CD4-positive, alpha-beta T cell (primary cell): Measurements from ENCODE around the gene DCAF4L1. TPM values are rescaled to one million over a fixed set of nuclear protein-coding genes. Genes with fewer than 3 reads are reported as not detected.

Experiments
- ATAC-seq: fragments of 200-7000 bp; cut with Tn5 transposase; one replicate; pipeline ENCODE4 v1.10.0; 2022; ENCODE audit warnings: mild to moderate bottlenecking; ENCODE audit not compliant: poor library complexity
- CTCF ChIA-PET: fragments of 350-600 bp; sonication (Branson Sonifier 250); formaldehyde crosslinking; loops from one replicate; lab custom pipeline; 2021; ENCODE audit warnings: antibody characterized with exemption, inconsistent platforms; lab: Charles Lee
- POLR2A ChIA-PET: fragments of 350-600 bp; sonication (Branson Sonifier 250); formaldehyde crosslinking; loops from one replicate; lab custom pipeline; 2021; ENCODE audit warnings: antibody characterized with exemption, inconsistent platforms; lab: Charles Lee
- DNase-seq, 14 experiments: peaks; one replicate each; pipeline ENCODE4 v3.0.0-alpha.2; 2013 to 2020; ENCODE audit warnings: mixed read lengths in 2 of 14
- H3K27ac ChIP-seq, 2 donors: one replicate each; pipeline versions ENCODE4 v1.5.1 to v1.7.0; 2013; ENCODE audit warnings: low read length in 2 of 2, low read depth in 1 of 2, mild to moderate bottlenecking in 1 of 2
- H3K27me3 ChIP-seq, 2 experiments: 1 replicate in 1 of 2; 2 replicates in 1 of 2; pipeline versions ENCODE4 v1.6.1 to v1.7.0; 2013; ENCODE audit warnings: low read length in 2 of 2, control low read depth in 1 of 2, mild to moderate bottlenecking in 1 of 2, moderate library complexity in 1 of 2; ENCODE audit not compliant: insufficient read depth in 2 of 2, control insufficient read depth in 1 of 2
- H3K36me3 ChIP-seq: one replicate; pipeline ENCODE4 v1.6.1; 2013; ENCODE audit warnings: low read length, control low read depth; ENCODE audit not compliant: insufficient read depth
- H3K4me1 ChIP-seq: one replicate; pipeline ENCODE4 v1.6.1; 2013; ENCODE audit warnings: low read length, control low read depth; ENCODE audit not compliant: insufficient read depth
- H3K4me3 ChIP-seq: one replicate; pipeline ENCODE4 v1.5.1; 2013; ENCODE audit warnings: mild to moderate bottlenecking, low read length, moderate library complexity
- H3K9me3 ChIP-seq, 2 experiments: 1 replicate in 1 of 2; 2 replicates in 1 of 2; pipeline versions ENCODE4 v1.6.1 to v1.7.0; 2013; ENCODE audit warnings: low read length in 2 of 2, mild to moderate bottlenecking in 2 of 2, control low read depth in 1 of 2, moderate library complexity in 1 of 2; ENCODE audit not compliant: control insufficient read depth in 1 of 2, insufficient read depth in 1 of 2
- H3K27ac Mint-ChIP-seq: one replicate; pipeline ENCODE4 v1.8.0; 2020; ENCODE audit warnings: mixed read lengths
- H3K27me3 Mint-ChIP-seq: one replicate; pipeline ENCODE4 v1.8.0; 2021; ENCODE audit warnings: mixed read lengths
- H3K36me3 Mint-ChIP-seq: one replicate; pipeline ENCODE4 v1.8.0; 2021; ENCODE audit warnings: low read depth, mixed read lengths
- H3K4me1 Mint-ChIP-seq: one replicate; pipeline ENCODE4 v1.8.0; 2021; ENCODE audit warnings: low read depth, mixed read lengths
- H3K4me3 Mint-ChIP-seq: one replicate; pipeline ENCODE4 v1.8.0; 2020; ENCODE audit warnings: mild to moderate bottlenecking, mixed read lengths
- H3K9me3 Mint-ChIP-seq: one replicate; pipeline ENCODE4 v1.8.0; 2020; ENCODE audit warnings: mixed read lengths
- intact Hi-C, 2 experiments: fragments of 100-400 bp; cut with DNase I in 1 of 2; cut with micrococcal nuclease in 1 of 2; formaldehyde crosslinking; loops; one replicate each; pipeline versions ENCODE4 v1.15.1 to v1.9.0; 2023 to 2025; cut with DNase I, micrococcal nuclease
- total RNA-seq, 174 experiments: library from RNA in 2 of 174; stranded (reverse) in 2 of 174; gene quantifications; one replicate each; pipeline ENCODE4 v1.2.3 and lab custom pipeline; 2021 to 2026
- TF ChIP-seq, protein P1 (sequence below): fragments of 200-600 bp; IDR thresholded peaks from one replicate; pipeline ENCODE4 v1.8.0; 2022; ENCODE audit warnings: antibody characterized with exemption, mild to moderate bottlenecking

DCAF4L1 gene
- total RNA-seq, 2 experiments from 2014 or later: 0.19 to 0.22 TPM

DNA sequence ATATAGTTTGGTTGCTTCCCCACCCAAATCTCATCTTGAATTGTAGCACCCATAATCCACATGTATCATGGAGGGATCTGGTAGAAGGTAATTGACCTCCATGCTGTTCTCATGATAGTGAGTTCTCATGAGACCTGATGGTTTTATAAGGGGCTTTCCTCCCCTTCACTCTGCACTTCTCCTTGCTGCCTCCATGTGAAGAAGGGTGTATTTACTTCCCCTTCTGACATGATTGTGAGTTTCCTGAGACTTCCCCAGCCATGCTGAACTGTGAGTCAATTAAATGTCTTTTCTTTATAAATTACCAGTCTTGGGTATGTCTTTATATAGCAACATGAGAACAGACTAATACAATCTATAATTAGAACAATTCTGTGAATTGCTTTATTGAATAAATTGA lies 11.9 kb upstream of the DCAF4L1 start:
- no peak overlapping the region for H3K4me3 ChIP-seq
- Mint-ChIP-seq H3K27ac (no peak overlapping the region), H3K27me3 (peaks cover 5% of the 10 kb centered on the region), H3K9me3 (peaks cover 9% of the 10 kb centered on the region), H3K4me1 (no peaks in the 10 kb centered on the region), H3K4me3 (no peak overlapping the region), H3K36me3 (no peaks in the 10 kb centered on the region)
- H3K36me3 ChIP-seq: no peaks in the 10 kb centered on the region
- ATAC-seq: no peak
- no peak overlapping the region for H3K27ac ChIP-seq
- no peaks in the 10 kb centered on the region for H3K4me1 ChIP-seq
- TF ChIP-seq, protein P1, sequence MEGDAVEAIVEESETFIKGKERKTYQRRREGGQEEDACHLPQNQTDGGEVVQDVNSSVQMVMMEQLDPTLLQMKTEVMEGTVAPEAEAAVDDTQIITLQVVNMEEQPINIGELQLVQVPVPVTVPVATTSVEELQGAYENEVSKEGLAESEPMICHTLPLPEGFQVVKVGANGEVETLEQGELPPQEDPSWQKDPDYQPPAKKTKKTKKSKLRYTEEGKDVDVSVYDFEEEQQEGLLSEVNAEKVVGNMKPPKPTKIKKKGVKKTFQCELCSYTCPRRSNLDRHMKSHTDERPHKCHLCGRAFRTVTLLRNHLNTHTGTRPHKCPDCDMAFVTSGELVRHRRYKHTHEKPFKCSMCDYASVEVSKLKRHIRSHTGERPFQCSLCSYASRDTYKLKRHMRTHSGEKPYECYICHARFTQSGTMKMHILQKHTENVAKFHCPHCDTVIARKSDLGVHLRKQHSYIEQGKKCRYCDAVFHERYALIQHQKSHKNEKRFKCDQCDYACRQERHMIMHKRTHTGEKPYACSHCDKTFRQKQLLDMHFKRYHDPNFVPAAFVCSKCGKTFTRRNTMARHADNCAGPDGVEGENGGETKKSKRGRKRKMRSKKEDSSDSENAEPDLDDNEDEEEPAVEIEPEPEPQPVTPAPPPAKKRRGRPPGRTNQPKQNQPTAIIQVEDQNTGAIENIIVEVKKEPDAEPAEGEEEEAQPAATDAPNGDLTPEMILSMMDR: no peak
- intact Hi-C loops: no loop called here
- ChIA-PET CTCF (no interaction called here), POLR2A (no interaction called here)
- H3K9me3 ChIP-seq: peaks cover 8 to 10% of the 10 kb centered on the region in 2 experiments
- DNase-seq: peak in 2 of 14 experiments; percentile 8 to 11
- no peaks in the 10 kb centered on the region for H3K27me3 ChIP-seq

DNA sequence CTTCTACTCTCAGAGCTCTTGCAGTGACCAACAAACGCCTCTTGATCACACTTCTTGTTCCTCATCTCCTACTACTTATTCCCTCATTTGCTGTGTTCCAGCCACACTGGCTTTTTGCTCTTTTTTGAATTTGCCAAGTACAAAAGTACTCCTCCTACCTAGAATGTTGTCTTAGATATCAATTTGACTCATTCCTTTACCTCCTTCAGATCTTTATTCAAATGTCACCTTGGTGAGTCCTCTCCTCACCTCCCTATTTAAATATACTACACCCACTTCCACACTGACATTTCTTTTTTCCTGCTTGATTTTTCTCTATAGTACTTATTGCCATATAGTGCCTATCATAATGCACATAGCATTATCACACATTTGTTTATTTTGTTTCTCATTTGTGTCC lies 6.2 kb upstream of the DCAF4L1 start:
- DNase-seq (no peak), ATAC-seq (no peak)
- Histone ChIP-seq H3K36me3 (no peaks in the 10 kb centered on the region), H3K9me3 (peaks cover 0 to 3% of the 10 kb centered on the region in 2 experiments), H3K4me3 (no peak overlapping the region), H3K4me1 (no peaks in the 10 kb centered on the region), H3K27me3 (no peaks in the 10 kb centered on the region), H3K27ac (no peak overlapping the region)
- no peaks in the 10 kb centered on the region for H3K4me1 Mint-ChIP-seq
- H3K4me3 Mint-ChIP-seq: no peak overlapping the region
- intact Hi-C loops: no loop called here
- CTCF ChIA-PET: no interaction called here
- peaks cover 5% of the 10 kb centered on the region for H3K27me3 Mint-ChIP-seq
- no peaks in the 10 kb centered on the region for H3K36me3 Mint-ChIP-seq
- TF ChIP-seq, protein P1: no peak
- POLR2A ChIA-PET: no interaction called here
- no peak overlapping the region for H3K27ac Mint-ChIP-seq
- no peaks in the 10 kb centered on the region for H3K9me3 Mint-ChIP-seq

DNA sequence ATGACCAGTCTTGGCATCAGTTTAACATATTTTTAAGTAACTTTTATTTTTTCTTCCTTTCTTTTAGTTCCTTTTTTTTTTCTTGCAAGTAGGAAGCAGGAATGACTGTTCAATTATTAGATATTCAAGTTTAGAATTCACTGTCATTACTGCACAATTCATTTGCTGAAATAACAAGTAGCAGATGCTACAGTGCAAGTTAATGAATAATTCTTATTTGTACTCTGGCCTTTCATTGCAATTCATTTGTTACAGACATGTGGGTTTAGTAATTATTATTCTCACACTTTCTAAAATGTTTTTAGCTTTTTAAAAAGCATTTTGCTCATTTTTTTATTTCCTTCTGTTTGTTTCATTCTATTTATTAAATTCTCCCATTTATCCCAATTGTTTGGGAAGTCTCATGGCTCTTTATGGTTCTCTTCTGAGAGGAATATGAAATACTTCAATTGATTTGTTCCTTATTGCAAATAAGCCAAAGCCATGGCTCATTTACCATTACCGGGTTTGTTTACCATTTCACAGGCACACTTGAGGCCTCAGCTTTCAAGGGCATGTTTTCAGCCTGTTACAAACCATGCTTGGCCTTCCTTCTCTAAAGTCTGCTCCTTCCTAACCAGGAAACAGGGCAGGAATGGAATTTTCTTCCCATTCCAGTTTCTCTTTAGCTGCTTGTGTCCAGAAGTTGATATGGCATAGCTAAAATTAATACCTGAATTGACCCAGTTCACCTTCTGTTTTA lies 4.6 kb upstream of the DCAF4L1 start:
- Mint-ChIP-seq H3K9me3 (no peaks in the 10 kb centered on the region), H3K4me3 (no peak overlapping the region), H3K36me3 (no peaks in the 10 kb centered on the region), H3K27me3 (peaks cover 5% of the 10 kb centered on the region), H3K27ac (no peak overlapping the region), H3K4me1 (no peaks in the 10 kb centered on the region)
- no peaks in the 10 kb centered on the region for H3K27me3 ChIP-seq
- H3K4me1 ChIP-seq: no peaks in the 10 kb centered on the region
- ChIA-PET POLR2A (no interaction called here), CTCF (no interaction called here)
- no peaks in the 10 kb centered on the region for H3K36me3 ChIP-seq
- H3K4me3 ChIP-seq: no peak overlapping the region
- intact Hi-C loops: no loop called here
- no peak for ATAC-seq
- no peak overlapping the region for H3K27ac ChIP-seq
- DNase-seq: no peak
- TF ChIP-seq, protein P1: no peak
- H3K9me3 ChIP-seq: peaks cover 0 to 3% of the 10 kb centered on the region in 2 experiments
